ENCODE measurements around the gene VWC2. TPM values are rescaled to one million over a fixed set of nuclear protein-coding genes. Genes with fewer than 3 reads are reported as not detected.

The VWC2 gene
- total RNA-seq: not detected

GRCh38 chr7:49773218-49773935, at the start of gene VWC2:
VWC2 (plus strand) TSS chr7:49773638; CDS start chr7:49775436, 1,798 bp downstream.
- intact Hi-C loops (cut with micrococcal nuclease): no loop called here
- ChIA-PET CTCF (no interaction called here), POLR2A (no interaction called here)
- Mint-ChIP-seq H3K9me3 (no peaks in the 10 kb centered on the region), H3K27ac (no peak within 1 kb of the TSS), H3K4me1 (ENCODE audit: low read depth) (peaks cover 5% of the 10 kb centered on the region), H3K4me3 (no peak within 1 kb of the TSS), H3K36me3 (no peaks in the 10 kb centered on the region), H3K27me3 (peaks cover 39% of the 10 kb centered on the region)
- no peak for DNase-seq

- no peak overlapping the region for H3K27ac Mint-ChIP-seq
- H3K27me3 Mint-ChIP-seq: no peaks in the 10 kb centered on the region
- no peaks in the 10 kb centered on the region for H3K36me3 Mint-ChIP-seq
- no peak for DNase-seq
- no peaks in the 10 kb centered on the region for H3K4me1 Mint-ChIP-seq (ENCODE audit: low read depth)
- intact Hi-C loops (cut with micrococcal nuclease): no loop called here
- ChIA-PET POLR2A (no interaction called here), CTCF (no interaction called here)
- H3K9me3 Mint-ChIP-seq: no peaks in the 10 kb centered on the region
- H3K4me3 Mint-ChIP-seq: no peak overlapping the region
Measured at GRCh38 chr7:49724071-49724470, 49.4 kb upstream of the VWC2 start.

- DNase-seq: no peak
- Mint-ChIP-seq H3K27me3 (no peaks in the 10 kb centered on the region), H3K4me1 (ENCODE audit: low read depth) (no peaks in the 10 kb centered on the region), H3K36me3 (no peaks in the 10 kb centered on the region), H3K27ac (no peak overlapping the region), H3K4me3 (no peak overlapping the region), H3K9me3 (no peaks in the 10 kb centered on the region)
- POLR2A ChIA-PET: no interaction called here
- intact Hi-C loops (cut with micrococcal nuclease): no loop called here
- CTCF ChIA-PET: no interaction called here
Measured at GRCh38 chr7:49731836-49732235, 41.6 kb upstream of the VWC2 start.

GRCh38 chr7:49762666-49763065, 10.8 kb upstream of the VWC2 start:
- H3K36me3 Mint-ChIP-seq: no peaks in the 10 kb centered on the region
- no peaks in the 10 kb centered on the region for H3K9me3 Mint-ChIP-seq
- intact Hi-C loops (cut with micrococcal nuclease): no loop called here
- no peaks in the 10 kb centered on the region for H3K27me3 Mint-ChIP-seq
- H3K4me1 Mint-ChIP-seq (ENCODE audit: low read depth): no peaks in the 10 kb centered on the region
- no peak for DNase-seq
- no peak overlapping the region for H3K4me3 Mint-ChIP-seq
- H3K27ac Mint-ChIP-seq: no peak overlapping the region
- ChIA-PET POLR2A (no interaction called here), CTCF (no interaction called here)

- POLR2A ChIA-PET: no interaction called here
Measured at GRCh38 chr7:49763791-49764190, 9.6 kb upstream of the VWC2 start.

GRCh38 chr7:49766966-49767365, 6.5 kb upstream of the VWC2 start:
- CTCF ChIA-PET: no interaction called here
- peaks cover 14% of the 10 kb centered on the region for H3K27me3 Mint-ChIP-seq

More at GRCh38 chr7:49763791-49764190, 9.6 kb upstream of the VWC2 start:
- no peak overlapping the region for H3K4me3 Mint-ChIP-seq
- H3K27ac Mint-ChIP-seq: no peak overlapping the region
- DNase-seq: no peak
- H3K27me3 Mint-ChIP-seq: no peaks in the 10 kb centered on the region
- no peaks in the 10 kb centered on the region for H3K36me3 Mint-ChIP-seq
- intact Hi-C loops (cut with micrococcal nuclease): no loop called here
- CTCF ChIA-PET: no interaction called here
- no peaks in the 10 kb centered on the region for H3K9me3 Mint-ChIP-seq
- no peaks in the 10 kb centered on the region for H3K4me1 Mint-ChIP-seq (ENCODE audit: low read depth)

GRCh38 chr7:49767719-49768118, 5.7 kb upstream of the VWC2 start:
- no peak for DNase-seq
- ChIA-PET POLR2A (no interaction called here), CTCF (no interaction called here)
- H3K4me1 Mint-ChIP-seq (ENCODE audit: low read depth): no peaks in the 10 kb centered on the region
- intact Hi-C loops (cut with micrococcal nuclease): no loop called here
- no peaks in the 10 kb centered on the region for H3K9me3 Mint-ChIP-seq
- H3K27ac Mint-ChIP-seq: no peak overlapping the region
- no peak overlapping the region for H3K4me3 Mint-ChIP-seq
- H3K36me3 Mint-ChIP-seq: no peaks in the 10 kb centered on the region
- H3K27me3 Mint-ChIP-seq: peaks cover 15% of the 10 kb centered on the region

More at GRCh38 chr7:49766966-49767365, 6.5 kb upstream of the VWC2 start:
- Mint-ChIP-seq H3K36me3 (no peaks in the 10 kb centered on the region), H3K4me1 (ENCODE audit: low read depth) (no peaks in the 10 kb centered on the region), H3K27ac (no peak overlapping the region), H3K9me3 (no peaks in the 10 kb centered on the region), H3K4me3 (no peak overlapping the region)
- POLR2A ChIA-PET: interaction anchor here (0.7 kb wide), 1 partner anchor 106 kb away, joined by 4 read pairs; no protein-coding TSS in a partner anchor
- DNase-seq: no peak
- intact Hi-C loops (cut with micrococcal nuclease): no loop called here

- Mint-ChIP-seq H3K4me3 (no peak overlapping the region), H3K27ac (no peak overlapping the region), H3K4me1 (ENCODE audit: low read depth) (peaks cover 5% of the 10 kb centered on the region), H3K27me3 (peaks cover 21% of the 10 kb centered on the region), H3K36me3 (no peaks in the 10 kb centered on the region), H3K9me3 (no peaks in the 10 kb centered on the region)
- ChIA-PET CTCF (no interaction called here), POLR2A (no interaction called here)
- DNase-seq: no peak
- intact Hi-C loops (cut with micrococcal nuclease): no loop called here
Measured at GRCh38 chr7:49768254-49768653, 5.2 kb upstream of the VWC2 start.

- H3K4me3 Mint-ChIP-seq: no peak overlapping the region
- ChIA-PET POLR2A (no interaction called here), CTCF (no interaction called here)
- no peaks in the 10 kb centered on the region for H3K36me3 Mint-ChIP-seq
- H3K27me3 Mint-ChIP-seq: peaks cover 21% of the 10 kb centered on the region
- peaks cover 5% of the 10 kb centered on the region for H3K4me1 Mint-ChIP-seq (ENCODE audit: low read depth)
- no peak for DNase-seq
- H3K9me3 Mint-ChIP-seq: no peaks in the 10 kb centered on the region
- no peak overlapping the region for H3K27ac Mint-ChIP-seq
- intact Hi-C loops (cut with micrococcal nuclease): no loop called here
Measured at GRCh38 chr7:49768835-49769234, 4.6 kb upstream of the VWC2 start.

- no peak for DNase-seq
- ChIA-PET POLR2A (no interaction called here), CTCF (no interaction called here)
- Mint-ChIP-seq H3K27me3 (peaks cover 21% of the 10 kb centered on the region), H3K4me1 (ENCODE audit: low read depth) (peaks cover 5% of the 10 kb centered on the region), H3K9me3 (no peaks in the 10 kb centered on the region), H3K36me3 (no peaks in the 10 kb centered on the region), H3K4me3 (no peak overlapping the region), H3K27ac (no peak overlapping the region)
- intact Hi-C loops (cut with micrococcal nuclease): no loop called here
Measured at GRCh38 chr7:49769285-49769857, 4.1 kb upstream of the VWC2 start.

- Mint-ChIP-seq H3K36me3 (no peaks in the 10 kb centered on the region), H3K27me3 (peaks cover 28% of the 10 kb centered on the region)
- POLR2A ChIA-PET: no interaction called here
Measured at GRCh38 chr7:49770838-49771237, 2.6 kb upstream of the VWC2 start.

GRCh38 chr7:49771427-49772176, 1.8 kb upstream of the VWC2 start:
- DNase-seq: no peak
- Mint-ChIP-seq H3K27ac (no peak overlapping the region), H3K36me3 (no peaks in the 10 kb centered on the region), H3K4me3 (no peak overlapping the region), H3K27me3 (peaks cover 36% of the 10 kb centered on the region), H3K4me1 (ENCODE audit: low read depth) (peaks cover 5% of the 10 kb centered on the region), H3K9me3 (no peaks in the 10 kb centered on the region)
- ChIA-PET CTCF (interaction anchor here (0.6 kb wide), 1 partner anchor 61 kb away, joined by 6 read pairs; no protein-coding TSS in a partner anchor), POLR2A (no interaction called here)
- intact Hi-C loops (cut with micrococcal nuclease): no loop called here

More at GRCh38 chr7:49770838-49771237, 2.6 kb upstream of the VWC2 start:
- intact Hi-C loops (cut with micrococcal nuclease): no loop called here
- H3K4me3 Mint-ChIP-seq: no peak overlapping the region
- peaks cover 5% of the 10 kb centered on the region for H3K4me1 Mint-ChIP-seq (ENCODE audit: low read depth)
- DNase-seq: no peak
- CTCF ChIA-PET: no interaction called here
- no peak overlapping the region for H3K27ac Mint-ChIP-seq
- H3K9me3 Mint-ChIP-seq: no peaks in the 10 kb centered on the region

GRCh38 chr7:49772916-49773217, 571 bp upstream of the VWC2 start:
- ChIA-PET CTCF (no interaction called here), POLR2A (no interaction called here)
- H3K4me1 Mint-ChIP-seq (ENCODE audit: low read depth): peaks cover 5% of the 10 kb centered on the region
- intact Hi-C loops (cut with micrococcal nuclease): no loop called here
- no peak overlapping the region for H3K4me3 Mint-ChIP-seq
- no peaks in the 10 kb centered on the region for H3K36me3 Mint-ChIP-seq
- DNase-seq: no peak
- H3K9me3 Mint-ChIP-seq: no peaks in the 10 kb centered on the region
- H3K27ac Mint-ChIP-seq: no peak overlapping the region
- peaks cover 39% of the 10 kb centered on the region for H3K27me3 Mint-ChIP-seq
